ENCODE data around the gene CTSE.

The CTSE gene

GRCh38 chr1:205993068-205993467 lies 30.6 kb downstream of the CTSE start:
- no peak for DNase-seq (ENCODE audit: low read depth in 1 of 2, low spot score in 1 of 2)

GRCh38 chr1:205992218-205992882 lies 31.3 kb downstream of the CTSE start:
- DNase-seq (ENCODE audit: low read depth in 1 of 2, low spot score in 1 of 2): no peak

GRCh38 chr1:205991237-205991636 lies 32.5 kb downstream of the CTSE start:
- DNase-seq (ENCODE audit: low read depth in 1 of 2, low spot score in 1 of 2): no peak

- DNase-seq (ENCODE audit: low read depth in 1 of 2, low spot score in 1 of 2): no peak
Measured at GRCh38 chr1:205990226-205990625, 33.5 kb downstream of the CTSE start.

- no peak for DNase-seq (ENCODE audit: low read depth in 1 of 2, low spot score in 1 of 2)
Measured at GRCh38 chr1:205989786-205990185, 33.9 kb downstream of the CTSE start.

GRCh38 chr1:205988585-205988995 lies 35.1 kb downstream of the CTSE start:
- DNase-seq (ENCODE audit: low read depth in 1 of 2, low spot score in 1 of 2): no peak

DNA sequence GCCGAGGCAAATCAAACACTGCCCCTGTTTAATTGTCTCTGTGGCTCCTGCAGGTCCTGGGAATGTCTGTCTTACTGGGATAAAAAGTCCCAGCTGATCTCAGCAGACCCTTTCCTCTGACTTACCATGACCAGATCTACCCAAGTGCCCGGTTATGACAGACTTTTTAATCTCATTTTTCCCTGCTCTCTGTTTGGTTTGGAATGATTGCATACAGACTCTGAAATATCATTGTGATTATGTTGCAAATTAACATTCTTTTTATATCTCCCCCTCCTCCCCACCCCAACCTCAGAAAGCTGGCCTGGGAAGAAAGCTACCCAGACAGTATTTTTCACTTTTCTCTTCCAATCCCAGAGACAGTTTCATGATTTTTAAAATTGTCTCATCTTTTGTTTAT lies 36.8 kb downstream of the CTSE start:
- no peak for DNase-seq (ENCODE audit: low read depth in 1 of 2, low spot score in 1 of 2)

DNA sequence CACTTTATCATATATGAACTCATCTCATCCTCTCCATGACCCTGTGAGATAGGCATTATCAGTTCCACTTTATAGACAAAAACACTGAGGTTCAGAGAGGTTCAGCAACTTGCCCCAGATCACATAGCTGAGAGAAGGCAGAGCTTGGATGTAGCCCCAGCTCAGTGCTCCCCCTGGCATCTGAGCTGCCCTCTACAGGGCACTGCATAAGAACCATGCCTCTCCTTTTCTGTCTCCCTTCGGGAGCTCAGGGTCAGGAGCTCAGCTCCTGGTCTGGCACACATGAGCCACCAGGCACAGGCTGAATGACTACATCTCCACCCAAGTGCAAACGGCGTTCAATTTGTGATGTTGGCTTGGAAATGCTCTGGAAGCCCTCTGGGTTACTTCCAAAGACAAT lies 37.4 kb downstream of the CTSE start:
- DNase-seq (ENCODE audit: low read depth in 1 of 2, low spot score in 1 of 2): no peak

DNA sequence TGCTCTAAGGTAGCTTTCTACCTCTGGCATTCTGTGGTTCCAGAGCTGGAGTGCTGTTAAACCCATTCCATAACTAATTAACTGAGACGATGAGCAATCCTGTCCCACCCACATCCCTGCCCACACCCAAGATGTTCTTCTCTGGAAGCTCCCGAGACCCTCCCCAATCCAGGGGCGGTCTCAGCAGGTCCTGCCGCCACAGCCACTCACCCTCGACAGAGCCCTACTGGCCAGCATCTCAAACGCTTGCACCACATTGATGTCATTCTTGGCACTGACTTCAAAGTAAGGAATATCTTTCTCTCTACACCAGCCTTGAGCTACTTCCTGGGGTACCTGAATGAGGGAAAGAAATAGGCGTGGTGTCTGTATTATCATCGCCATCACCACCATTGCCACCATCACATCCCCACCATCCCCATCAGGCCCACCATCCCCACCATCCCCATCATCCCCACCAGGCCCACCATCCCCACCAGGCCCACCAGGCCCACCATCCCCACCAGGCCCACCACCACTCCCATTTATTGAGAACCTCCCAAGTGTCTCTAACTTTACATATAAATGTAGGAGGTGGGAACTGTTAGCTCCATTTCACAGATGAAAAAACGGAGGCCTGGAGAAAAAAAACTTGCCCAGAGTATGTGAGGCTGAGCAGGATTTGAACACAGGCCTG lies 38.2 kb downstream of the CTSE start:
- DNase-seq (ENCODE audit: low read depth in 1 of 2, low spot score in 1 of 2): no peak

DNA sequence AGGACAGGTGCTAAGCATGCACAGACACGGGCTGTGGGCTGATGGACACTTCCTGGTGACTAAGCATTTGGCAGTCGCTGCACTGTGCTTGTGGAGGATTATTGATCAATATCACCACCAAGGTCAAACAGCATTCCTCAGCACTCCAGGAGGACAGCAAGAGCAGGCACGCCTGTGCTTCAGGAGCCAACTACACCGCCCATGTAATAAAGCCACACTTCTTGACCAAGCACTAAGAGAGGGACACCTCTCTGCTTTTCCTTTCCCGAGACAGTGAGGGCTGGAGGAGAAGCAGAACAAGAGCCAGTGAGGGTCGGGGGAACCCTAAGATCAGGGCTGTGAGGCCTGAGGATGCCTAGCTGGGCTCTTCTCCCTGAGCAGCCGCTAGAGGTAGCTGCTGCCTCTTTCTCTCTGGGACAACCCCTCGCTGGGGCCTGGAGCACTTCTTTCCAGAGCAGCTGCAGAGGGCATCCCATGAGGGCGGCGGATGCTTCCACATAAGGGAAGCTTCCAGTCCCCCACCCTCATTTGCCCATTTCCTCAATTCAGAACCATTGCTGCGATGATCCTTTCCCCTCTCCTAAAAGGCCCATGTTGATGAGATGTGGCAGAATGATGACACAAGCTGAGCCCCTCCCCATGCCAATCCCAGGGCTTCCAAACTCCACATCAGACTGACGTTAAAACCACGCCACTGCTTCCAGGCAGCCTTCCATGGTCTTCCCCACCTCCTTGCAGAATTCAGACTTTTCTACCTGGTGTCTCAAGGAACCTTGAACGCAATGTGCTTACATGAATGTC lies 39.6 kb downstream of the CTSE start:
- no peak for DNase-seq (ENCODE audit: low read depth in 1 of 2, low spot score in 1 of 2)

- no peak for DNase-seq (ENCODE audit: low read depth in 1 of 2, low spot score in 1 of 2)
Measured at GRCh38 chr1:205981257-205981656, 42.4 kb downstream of the CTSE start.

GRCh38 chr1:205980237-205980870 lies 43.3 kb downstream of the CTSE start:
- no peak for DNase-seq (ENCODE audit: low read depth in 1 of 2, low spot score in 1 of 2)

DNA sequence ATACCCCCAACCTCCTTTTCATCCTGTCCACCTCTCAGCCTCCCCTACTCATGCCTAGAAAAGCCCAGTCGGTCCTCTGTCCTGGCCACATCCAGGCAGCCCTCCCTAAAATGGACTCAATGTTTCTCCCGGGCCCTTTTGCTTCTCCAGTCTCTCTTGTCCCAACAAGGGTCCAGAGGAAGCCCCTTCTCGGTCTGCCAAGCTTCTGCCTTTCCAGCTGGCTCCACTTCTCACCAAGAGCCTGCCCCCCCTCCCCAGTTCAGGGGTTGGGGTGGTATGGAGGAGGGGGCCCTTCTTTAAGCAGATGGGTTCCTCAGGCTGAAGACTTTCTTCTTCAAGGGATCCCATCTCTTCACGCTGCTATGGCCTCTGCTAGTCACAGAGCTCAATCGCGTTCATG lies 44.4 kb downstream of the CTSE start:
- DNase-seq (ENCODE audit: low read depth in 1 of 2, low spot score in 1 of 2): no peak

DNA sequence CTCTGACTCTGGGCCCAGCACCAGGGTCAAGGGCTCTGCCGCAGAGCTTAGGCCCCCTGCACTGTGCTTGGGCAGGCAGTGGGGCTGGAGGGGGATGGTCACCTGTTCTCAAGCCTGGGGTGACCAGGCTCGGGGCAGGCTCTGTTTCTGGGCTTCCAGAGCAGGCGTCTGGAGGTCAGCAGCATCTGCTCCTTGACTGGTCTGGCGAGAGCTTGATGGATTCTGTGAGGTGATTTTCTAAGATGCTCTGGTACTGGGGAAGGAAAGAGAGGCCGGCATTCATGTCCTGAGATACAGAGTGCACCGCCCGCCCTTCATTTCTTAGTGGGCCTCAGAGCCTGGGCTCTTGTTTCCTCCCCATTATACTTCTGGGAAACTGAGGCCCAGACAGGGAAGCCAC lies 45.0 kb downstream of the CTSE start:
- DNase-seq (ENCODE audit: low read depth in 1 of 2, low spot score in 1 of 2): no peak

- DNase-seq (ENCODE audit: low read depth in 1 of 2, low spot score in 1 of 2): peak; percentile 55 to 58
Measured at GRCh38 chr1:205977402-205978014, 46.2 kb downstream of the CTSE start.

- no peak for DNase-seq (ENCODE audit: low read depth in 1 of 2, low spot score in 1 of 2)
Measured at GRCh38 chr1:205976708-205977401, 46.8 kb downstream of the CTSE start.

DNA sequence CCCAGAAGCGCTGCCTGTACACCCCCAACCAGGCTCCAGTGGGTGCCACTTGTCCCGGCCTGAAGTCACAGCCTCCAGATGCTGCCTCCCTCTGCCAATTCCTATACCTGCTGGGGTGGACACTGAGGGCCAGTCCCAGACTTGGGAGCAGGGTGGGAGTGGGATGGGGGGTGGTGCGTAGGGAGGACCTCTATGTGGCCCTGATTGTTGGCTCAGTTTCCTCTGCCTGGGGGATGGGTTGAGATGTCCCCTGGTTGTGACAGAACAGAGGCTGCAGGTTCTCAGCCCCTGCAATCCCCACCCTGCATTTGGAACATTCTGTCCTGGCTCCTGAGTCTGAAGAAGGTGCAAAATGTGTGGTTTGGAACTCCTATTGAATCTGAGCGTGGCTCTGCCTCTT lies 47.7 kb downstream of the CTSE start:
- DNase-seq (ENCODE audit: low read depth in 1 of 2, low spot score in 1 of 2): no peak

DNA sequence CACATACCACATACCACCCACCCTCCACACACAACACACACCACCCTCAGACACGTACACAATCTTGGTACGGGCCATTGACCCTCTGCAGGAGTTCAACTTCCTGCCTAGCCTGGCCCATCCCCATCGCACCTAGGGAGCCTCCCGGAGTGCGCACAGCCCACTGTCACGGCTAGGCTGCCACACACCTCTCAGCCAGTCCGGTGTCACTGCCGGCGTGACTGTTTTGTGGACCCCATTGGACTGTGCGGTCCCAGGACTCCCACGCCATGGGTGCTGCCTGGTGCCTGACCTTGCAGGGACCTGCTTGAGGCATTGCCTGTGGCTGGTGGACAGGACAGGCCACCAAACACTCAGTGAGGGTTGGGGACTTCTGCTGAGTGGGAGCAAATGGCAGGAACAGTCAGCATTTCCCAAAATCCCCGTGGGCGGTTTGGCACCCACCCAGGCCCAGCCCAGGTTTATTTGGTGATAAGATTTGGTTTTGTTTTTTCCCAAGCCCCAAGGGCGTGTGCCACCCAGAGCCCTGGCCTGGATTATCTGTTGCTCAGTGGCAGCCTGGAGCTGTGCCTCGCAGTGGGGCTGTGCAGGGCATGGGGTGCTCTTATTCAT lies 48.2 kb downstream of the CTSE start:
- no peak for DNase-seq (ENCODE audit: low read depth in 1 of 2, low spot score in 1 of 2)

DNA sequence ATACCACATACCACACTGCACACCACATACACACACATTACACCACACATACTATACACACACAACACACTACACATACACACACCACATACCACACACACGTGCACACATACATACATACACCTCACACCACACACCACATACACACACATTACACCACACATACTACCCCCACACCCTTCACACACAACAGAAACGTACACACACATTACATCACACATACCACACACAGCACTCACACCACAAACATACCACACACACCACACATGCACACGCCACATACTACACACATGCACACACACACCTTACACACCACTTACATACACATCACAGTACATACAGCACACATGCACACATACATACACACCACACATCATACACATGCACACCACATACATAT lies 49.0 kb downstream of the CTSE start:
- DNase-seq (ENCODE audit: low read depth in 1 of 2, low spot score in 1 of 2): no peak
